ENCODE measurements around the gene COL16A1. TPM values are rescaled to one million over a fixed set of nuclear protein-coding genes. Genes with fewer than 3 reads are reported as not detected.

COL16A1 gene
- total RNA-seq, 2 experiments from 2014 or later, result 0.14 TPM; not detected in 1

DNA sequence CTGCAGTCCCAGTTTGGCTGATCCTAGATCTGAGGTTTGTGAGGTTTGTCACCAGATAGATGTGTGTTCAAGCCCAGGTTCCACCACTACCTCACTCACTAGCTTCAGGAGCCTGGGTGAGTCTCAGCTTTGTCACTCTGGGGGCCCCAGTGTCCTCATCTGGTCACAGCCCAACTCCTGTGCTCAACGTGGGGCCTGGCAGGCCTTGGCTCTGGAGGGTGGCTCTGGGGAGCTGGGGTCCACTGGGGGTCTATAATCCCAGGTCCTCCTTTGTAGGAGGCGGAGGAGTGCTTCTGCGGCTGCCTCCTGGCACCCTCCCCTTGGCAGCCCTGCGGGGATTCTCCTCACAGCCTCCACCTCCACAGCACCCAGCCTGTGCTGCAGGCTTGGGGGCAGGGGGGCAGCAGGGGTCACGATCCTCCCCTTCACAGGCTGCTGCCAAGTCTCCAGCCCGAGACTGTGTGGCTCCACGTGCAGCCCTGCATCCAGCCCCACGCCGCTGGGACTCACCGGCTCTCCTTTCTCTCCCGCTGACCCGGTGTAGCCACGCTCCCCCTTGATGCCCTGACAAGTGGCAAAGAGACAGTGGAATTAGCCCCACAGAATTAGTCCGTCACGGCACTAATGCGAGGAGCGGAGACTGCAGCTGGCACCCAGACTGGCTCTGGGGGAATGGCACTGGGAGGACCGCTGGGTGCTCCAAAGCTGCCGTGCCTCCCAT is 36.6 kb downstream of the COL16A1 start:
- ATAC-seq (ENCODE audit: low read depth) (no peak), DNase-seq (no peak)
- Mint-ChIP-seq H3K9me3 (no peaks in the 10 kb centered on the region), H3K36me3 (no peaks in the 10 kb centered on the region), H3K4me3 (no peak overlapping the region), H3K27me3 (peaks cover 26% of the 10 kb centered on the region), H3K4me1 (peaks cover 9% of the 10 kb centered on the region), H3K27ac (no peak overlapping the region)
- POLR2A ChIA-PET, result no interaction called here

DNA sequence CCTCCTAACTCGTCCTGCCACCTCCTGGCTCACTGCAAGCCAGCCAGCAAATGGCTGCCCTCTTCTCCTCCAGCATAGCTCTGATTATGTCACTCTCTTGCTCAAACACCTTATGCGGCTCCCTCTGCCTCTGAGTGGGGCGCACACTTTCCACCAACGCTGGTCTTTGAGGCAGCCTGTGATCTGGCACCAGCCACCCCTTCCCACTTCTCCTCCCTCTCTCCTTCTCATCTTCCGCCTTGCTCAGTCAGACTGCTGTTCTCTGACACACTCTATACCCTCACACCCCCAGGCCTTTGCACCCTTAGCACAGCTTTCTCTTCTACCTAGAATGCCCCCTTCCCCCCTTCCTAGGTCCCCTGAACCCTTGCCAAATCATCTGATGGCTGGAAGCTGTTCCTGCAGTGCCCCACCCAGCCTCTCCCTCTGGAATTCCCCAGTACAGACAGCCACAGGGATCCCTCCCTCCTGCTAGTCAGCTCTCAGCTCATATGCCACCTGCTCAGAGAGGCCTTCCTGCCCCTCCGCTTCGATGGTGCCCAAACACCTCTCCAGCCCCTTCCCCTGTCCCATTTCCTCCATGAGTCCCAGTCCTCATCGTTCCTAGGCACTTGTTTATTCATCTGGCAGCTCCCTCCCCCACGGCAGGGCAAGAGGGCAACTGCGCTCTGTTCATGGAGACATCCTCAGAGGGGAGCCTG is 37.4 kb downstream of the COL16A1 start:
- DNase-seq (no peak), ATAC-seq (ENCODE audit: low read depth) (no peak)
- Mint-ChIP-seq H3K27ac (no peak overlapping the region), H3K27me3 (peaks cover 24% of the 10 kb centered on the region), H3K36me3 (no peaks in the 10 kb centered on the region), H3K4me1 (peaks cover 9% of the 10 kb centered on the region), H3K9me3 (no peaks in the 10 kb centered on the region), H3K4me3 (no peak overlapping the region)
- POLR2A ChIA-PET, result no interaction called here

DNA sequence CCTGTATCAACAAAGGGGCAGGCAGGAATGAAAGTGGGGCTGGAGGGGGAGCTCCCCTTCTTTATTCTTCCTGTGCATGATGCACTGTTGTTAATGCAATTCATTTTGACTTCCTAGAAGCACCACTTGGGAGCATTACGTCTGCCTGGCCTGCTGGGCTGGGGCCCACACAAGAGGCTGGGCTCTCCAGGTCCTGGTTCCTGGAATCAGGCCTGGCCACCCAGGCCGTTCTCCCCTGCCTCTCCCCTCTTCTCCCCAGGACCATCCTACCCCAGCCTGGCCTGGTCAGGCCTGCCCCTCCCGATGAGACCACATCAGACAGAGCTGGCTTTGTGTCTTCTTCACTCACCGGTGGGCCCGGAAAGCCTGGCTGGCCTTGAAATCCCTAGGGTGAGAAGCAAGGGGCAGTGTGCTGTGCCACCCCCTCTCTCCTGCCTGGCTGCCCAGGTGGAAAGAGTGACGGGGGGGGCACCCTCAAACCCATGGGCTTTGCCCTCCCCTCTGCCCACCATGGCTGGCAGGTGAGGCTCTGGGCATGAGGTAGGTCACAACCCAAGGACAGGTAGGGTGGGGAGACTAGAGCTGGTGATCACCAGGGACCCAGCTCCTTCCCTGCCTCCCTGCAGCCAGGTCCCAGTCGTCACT is 38.5 kb downstream of the COL16A1 start:
- POLR2A ChIA-PET, result no interaction called here
- no peak overlapping the region for H3K4me3 Mint-ChIP-seq
- H3K36me3 Mint-ChIP-seq, result no peaks in the 10 kb centered on the region
- H3K9me3 Mint-ChIP-seq, result no peaks in the 10 kb centered on the region
- DNase-seq, result no peak
- no peak for ATAC-seq (ENCODE audit: low read depth)
- H3K27ac Mint-ChIP-seq, result no peak overlapping the region
- H3K4me1 Mint-ChIP-seq, result peaks cover 7% of the 10 kb centered on the region
- H3K27me3 Mint-ChIP-seq, result peaks cover 19% of the 10 kb centered on the region

DNA sequence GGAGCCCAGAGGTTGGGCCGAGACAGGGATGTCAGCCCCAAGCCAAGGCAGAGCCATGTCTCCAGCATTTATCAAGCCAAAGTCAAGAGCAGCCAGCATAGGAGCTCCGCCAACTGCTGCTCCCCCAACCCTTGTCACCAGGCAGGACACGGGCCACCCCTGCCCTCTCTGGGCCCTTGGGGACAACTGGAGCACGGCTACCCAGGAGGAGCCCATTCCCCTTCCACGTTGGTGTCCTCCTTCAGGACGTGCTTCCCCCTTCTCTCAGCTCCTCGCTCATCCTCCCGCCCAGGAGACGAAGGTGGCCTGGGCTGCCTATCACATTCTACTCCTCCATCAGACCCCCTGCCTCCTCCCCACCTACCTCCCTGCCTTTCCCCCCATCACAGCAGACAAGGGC is 39.3 kb downstream of the COL16A1 start:
- H3K9me3 Mint-ChIP-seq, result no peaks in the 10 kb centered on the region
- no peak overlapping the region for H3K27ac Mint-ChIP-seq
- no peaks in the 10 kb centered on the region for H3K36me3 Mint-ChIP-seq
- no peak overlapping the region for H3K4me3 Mint-ChIP-seq
- DNase-seq (no peak), ATAC-seq (ENCODE audit: low read depth) (no peak)
- H3K4me1 Mint-ChIP-seq, result peaks cover 3% of the 10 kb centered on the region
- POLR2A ChIA-PET, result interaction anchor here (1.0 to 1.2 kb wide), 2 partner anchors 20 to 124 kb away, joined by 3 to 5 read pairs; partner anchors contain the start of gene PEF1
- H3K27me3 Mint-ChIP-seq, result peaks cover 10% of the 10 kb centered on the region

DNA sequence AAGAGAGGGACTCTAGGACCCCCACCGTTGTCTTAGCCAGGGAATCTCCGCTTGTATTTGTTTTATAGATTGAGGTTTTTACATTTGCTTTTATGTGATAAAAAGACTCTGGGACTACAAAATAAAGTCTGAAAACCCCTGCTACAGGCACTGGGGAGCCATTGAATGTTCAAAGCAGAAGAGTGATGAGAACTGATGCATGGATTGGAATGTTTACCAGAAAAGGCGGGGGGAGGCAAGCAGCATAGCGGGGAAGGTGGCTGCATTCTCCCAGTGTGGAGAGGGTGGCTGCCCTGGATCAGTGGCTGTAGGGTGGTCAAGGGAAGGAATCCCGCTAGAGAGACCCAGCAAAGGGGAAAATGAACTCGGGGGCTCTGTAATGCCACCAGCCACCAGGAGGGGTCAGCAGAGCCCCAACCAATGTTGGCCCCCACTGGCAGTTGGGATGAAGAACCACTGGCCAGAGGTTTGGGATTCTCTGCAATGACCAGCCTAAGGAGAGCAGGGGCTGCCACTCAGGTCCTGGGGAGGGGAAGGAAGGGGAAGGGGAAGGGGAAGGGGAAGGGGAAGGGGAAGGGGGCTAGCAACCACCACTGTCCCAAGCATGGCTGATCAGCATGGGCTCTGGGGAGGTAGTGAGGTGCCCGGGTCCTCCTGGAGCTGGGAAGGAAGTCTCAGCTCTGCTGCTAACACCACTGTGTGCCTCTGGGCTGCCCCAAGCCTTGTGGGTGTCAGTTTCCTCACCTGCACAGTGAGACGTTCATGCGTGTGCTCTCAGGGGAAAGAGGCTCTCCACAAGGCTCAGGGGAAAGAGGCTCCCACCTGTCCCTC is 40.0 kb downstream of the COL16A1 start:
- peak; percentile 21 for ATAC-seq (ENCODE audit: low read depth)
- Mint-ChIP-seq H3K9me3 (no peaks in the 10 kb centered on the region), H3K36me3 (no peaks in the 10 kb centered on the region), H3K4me1 (no peaks in the 10 kb centered on the region), H3K27ac (peak overlapping the region; percentile 71), H3K27me3 (peaks cover 3% of the 10 kb centered on the region), H3K4me3 (no peak overlapping the region)
- DNase-seq, result peak; percentile 76
- POLR2A ChIA-PET, result interaction anchor here (1.0 to 1.2 kb wide), 2 partner anchors 20 to 125 kb away, joined by 3 to 5 read pairs; partner anchors contain the start of gene PEF1

DNA sequence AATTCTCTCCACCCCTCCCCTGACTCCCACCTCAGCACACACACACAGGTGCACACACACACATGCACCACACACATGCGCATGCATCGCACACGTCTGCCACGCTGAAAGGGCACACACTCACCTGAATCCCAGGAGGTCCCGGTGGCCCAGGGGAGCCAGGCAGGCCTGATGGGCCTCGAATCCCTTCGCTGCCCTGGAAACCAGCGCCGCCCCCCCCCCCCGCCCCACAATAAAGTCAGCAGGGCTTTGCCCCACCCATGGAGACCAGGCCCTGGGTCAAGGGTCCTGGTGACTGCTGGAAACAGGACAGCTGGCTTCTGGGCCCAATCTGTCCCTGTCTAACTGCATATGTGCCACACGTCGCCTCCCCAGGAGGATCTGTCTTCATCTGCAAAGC is 41.4 kb downstream of the COL16A1 start:
- no peak overlapping the region for H3K4me3 Mint-ChIP-seq
- no peaks in the 10 kb centered on the region for H3K4me1 Mint-ChIP-seq
- no peaks in the 10 kb centered on the region for H3K36me3 Mint-ChIP-seq
- DNase-seq (no peak), ATAC-seq (ENCODE audit: low read depth) (no peak)
- no peaks in the 10 kb centered on the region for H3K9me3 Mint-ChIP-seq
- POLR2A ChIA-PET, result interaction anchor here (0.9 kb wide), 1 partner anchor 127 kb away, joined by 5 read pairs; no protein-coding TSS in a partner anchor
- H3K27me3 Mint-ChIP-seq, result no peaks in the 10 kb centered on the region
- H3K27ac Mint-ChIP-seq, result no peak overlapping the region

DNA sequence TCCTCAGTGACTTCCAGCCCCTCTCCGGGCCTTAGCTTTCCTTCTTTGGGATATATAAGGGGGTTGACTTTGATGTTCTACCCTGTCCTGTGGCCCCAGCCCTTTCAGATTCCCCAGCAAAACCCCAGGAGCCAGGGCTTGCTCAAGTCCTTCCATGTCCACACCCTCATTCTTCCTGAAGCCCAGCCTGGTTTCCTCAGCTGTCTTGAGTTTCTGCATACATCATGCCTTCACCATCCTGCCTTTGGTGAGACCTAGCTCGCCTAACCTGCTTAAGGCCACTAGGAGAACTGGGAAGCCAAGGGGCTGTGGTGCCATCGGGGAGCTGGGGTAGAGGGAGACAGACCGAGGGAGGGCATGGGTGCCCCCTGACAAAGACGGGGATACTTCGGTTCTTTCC is 42.0 kb downstream of the COL16A1 start:
- POLR2A ChIA-PET, result no interaction called here
- H3K36me3 Mint-ChIP-seq, result no peaks in the 10 kb centered on the region
- H3K27ac Mint-ChIP-seq, result no peak overlapping the region
- H3K4me3 Mint-ChIP-seq, result no peak overlapping the region
- no peaks in the 10 kb centered on the region for H3K9me3 Mint-ChIP-seq
- no peaks in the 10 kb centered on the region for H3K4me1 Mint-ChIP-seq
- no peak for ATAC-seq (ENCODE audit: low read depth)
- H3K27me3 Mint-ChIP-seq, result no peaks in the 10 kb centered on the region
- DNase-seq, result no peak

DNA sequence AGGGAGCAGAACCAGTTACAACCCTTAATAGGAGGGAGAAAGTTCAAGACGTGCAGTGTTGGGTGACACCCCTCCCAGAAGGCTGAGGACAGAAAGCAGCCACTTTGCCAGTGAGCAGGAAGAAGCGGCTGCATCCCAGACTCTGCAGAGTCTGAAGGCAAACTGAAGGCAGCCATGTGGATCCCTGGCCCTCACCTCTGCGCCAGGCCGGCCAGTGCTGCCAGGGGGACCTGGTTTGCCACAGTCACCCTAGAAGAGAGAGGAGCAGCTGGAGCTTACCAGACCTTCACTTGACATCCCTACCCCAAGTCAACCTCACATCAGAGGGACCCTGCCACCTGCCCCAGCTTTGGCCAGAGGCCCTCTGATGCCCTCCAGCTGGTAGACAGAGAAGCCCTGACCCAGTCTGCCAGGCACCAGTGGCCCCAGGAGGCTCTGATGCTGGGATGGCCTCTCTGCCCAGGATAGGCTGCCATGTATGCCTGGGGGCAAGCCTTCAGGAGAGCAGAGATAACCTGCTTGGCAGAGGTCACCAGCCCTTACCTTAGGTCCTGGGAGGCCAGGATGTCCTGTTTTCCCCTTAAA is 42.9 kb downstream of the COL16A1 start:
- Mint-ChIP-seq H3K4me3 (no peak overlapping the region), H3K4me1 (no peaks in the 10 kb centered on the region), H3K27ac (no peak overlapping the region), H3K9me3 (no peaks in the 10 kb centered on the region), H3K27me3 (no peaks in the 10 kb centered on the region), H3K36me3 (no peaks in the 10 kb centered on the region)
- ATAC-seq (ENCODE audit: low read depth), result no peak
- DNase-seq, result no peak
- POLR2A ChIA-PET, result no interaction called here

DNA sequence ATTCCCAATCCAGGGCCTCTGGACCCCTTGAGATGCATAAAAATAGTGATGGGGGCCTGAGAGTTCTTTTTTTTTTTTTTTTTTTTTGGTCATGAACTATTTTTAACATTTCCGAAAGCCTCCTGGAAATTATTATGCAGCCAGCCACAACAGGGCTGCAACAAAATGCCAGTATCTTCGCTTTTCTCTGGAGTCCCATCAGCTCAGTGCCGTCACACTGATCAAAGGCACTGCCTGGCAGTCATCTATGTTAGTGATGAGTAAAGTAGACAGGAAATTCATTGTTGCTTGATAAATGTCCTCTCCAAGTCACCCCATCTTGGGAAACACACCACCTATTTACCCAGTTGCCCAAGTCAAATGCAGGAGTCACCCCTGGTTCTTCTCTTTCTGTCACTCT is 43.9 kb downstream of the COL16A1 start:
- Mint-ChIP-seq H3K4me3 (no peak overlapping the region), H3K4me1 (no peaks in the 10 kb centered on the region), H3K27ac (no peak overlapping the region), H3K27me3 (no peaks in the 10 kb centered on the region), H3K9me3 (no peaks in the 10 kb centered on the region), H3K36me3 (no peaks in the 10 kb centered on the region)
- DNase-seq (no peak), ATAC-seq (ENCODE audit: low read depth) (no peak)
- POLR2A ChIA-PET, result no interaction called here

DNA sequence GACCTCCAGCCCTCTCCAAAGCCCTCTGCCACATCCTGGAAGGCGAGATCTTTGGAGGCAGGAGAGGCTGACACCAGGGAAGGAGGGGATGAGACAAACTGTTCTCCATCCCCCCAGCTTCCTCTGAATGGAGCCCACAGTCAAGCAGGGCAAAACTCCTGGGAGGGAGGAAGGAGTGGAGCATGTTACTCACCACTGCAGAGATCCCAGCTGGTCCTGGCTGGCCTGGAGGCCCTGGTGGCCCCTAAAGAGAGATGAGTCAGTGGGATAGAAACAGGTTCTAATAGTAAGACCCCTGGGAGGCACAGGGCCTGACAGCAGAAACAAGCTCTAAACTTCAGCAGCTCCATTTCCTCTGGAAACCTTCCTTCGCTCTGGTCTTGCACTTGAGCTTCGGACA is 45.1 kb downstream of the COL16A1 start:
- Mint-ChIP-seq H3K9me3 (no peaks in the 10 kb centered on the region), H3K4me1 (no peaks in the 10 kb centered on the region), H3K4me3 (no peak overlapping the region), H3K27ac (no peak overlapping the region), H3K27me3 (no peaks in the 10 kb centered on the region), H3K36me3 (no peaks in the 10 kb centered on the region)
- POLR2A ChIA-PET, result no interaction called here
- DNase-seq (no peak), ATAC-seq (ENCODE audit: low read depth) (no peak)

DNA sequence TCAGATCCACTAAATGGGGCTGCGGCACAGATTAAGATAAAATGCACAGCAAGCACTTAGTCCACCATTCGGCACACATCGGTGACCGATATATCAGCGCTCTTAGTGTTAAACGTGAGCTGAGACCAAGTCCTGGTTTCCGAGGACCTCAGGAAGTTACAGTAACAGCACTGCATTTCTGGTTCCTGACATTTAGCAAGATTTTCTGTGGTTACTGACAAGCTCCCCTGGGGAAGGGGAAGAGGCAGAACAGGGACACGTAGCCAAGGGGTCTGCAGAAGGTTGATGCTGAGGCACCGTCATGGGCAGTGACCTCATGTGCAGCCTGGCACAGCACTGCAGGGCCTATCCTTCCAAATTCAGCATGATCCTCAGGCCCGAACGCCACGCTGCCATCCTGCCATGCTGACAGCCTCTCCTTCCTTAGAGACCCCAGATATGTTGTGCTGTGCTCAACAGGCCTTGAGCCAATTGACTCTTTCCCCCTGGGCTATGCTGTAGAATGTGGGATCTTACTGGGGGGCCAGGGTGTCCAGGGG is 45.8 kb downstream of the COL16A1 start:
- H3K4me1 Mint-ChIP-seq, result no peaks in the 10 kb centered on the region
- H3K36me3 Mint-ChIP-seq, result no peaks in the 10 kb centered on the region
- no peak overlapping the region for H3K27ac Mint-ChIP-seq
- no peak for DNase-seq
- no peaks in the 10 kb centered on the region for H3K27me3 Mint-ChIP-seq
- ATAC-seq (ENCODE audit: low read depth), result no peak
- H3K9me3 Mint-ChIP-seq, result no peaks in the 10 kb centered on the region
- H3K4me3 Mint-ChIP-seq, result no peak overlapping the region
- POLR2A ChIA-PET, result no interaction called here

DNA sequence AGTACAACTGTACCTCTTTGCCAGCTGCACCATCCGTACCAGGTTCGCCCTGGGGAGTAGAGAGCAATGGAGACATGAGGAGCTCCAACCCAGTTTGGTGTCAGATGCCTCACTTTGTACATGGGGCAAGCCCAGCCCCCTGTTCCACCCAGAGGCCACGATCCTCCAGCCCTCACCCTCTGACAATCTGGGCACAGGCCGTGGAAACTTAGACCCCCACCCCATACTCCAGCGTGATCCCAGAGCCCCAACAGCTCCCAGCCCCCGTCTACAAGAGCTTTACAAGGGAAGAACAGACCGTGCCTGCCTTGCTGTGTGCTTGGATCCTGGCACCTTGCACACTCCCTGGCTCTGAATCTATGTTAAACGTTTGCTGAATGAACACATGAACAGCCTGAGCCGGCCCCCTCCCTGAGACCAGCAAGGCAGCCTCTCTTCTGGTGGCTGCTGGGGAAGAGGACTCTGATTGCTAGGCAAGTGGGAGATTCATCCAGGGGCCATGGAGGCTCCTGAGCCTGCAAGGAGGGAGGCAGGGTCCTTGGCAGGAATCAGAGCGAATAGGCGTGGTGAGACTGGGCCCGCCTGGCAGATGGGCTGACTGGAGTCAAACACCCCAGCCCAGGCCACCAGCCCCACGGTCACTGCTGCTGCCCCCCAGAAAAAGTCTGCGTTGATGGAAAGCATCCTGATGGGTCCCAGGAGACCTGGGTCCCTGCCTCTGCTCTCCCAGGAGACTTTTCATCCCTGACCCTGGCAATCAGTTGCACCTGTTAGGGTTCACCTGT is 46.6 kb downstream of the COL16A1 start:
- H3K27ac Mint-ChIP-seq, result no peak overlapping the region
- H3K36me3 Mint-ChIP-seq, result no peaks in the 10 kb centered on the region
- no peaks in the 10 kb centered on the region for H3K27me3 Mint-ChIP-seq
- no peaks in the 10 kb centered on the region for H3K4me1 Mint-ChIP-seq
- no peak overlapping the region for H3K4me3 Mint-ChIP-seq
- ATAC-seq (ENCODE audit: low read depth) (no peak), DNase-seq (no peak)
- no peaks in the 10 kb centered on the region for H3K9me3 Mint-ChIP-seq
- POLR2A ChIA-PET, result no interaction called here

All from activated naive CD8-positive, alpha-beta T cell treated with anti-CD3 and anti-CD28 coated beads, Interleukin-2, amount 10 ng/mL, durations not matched to agents 7 days and 5 days (primary cell).